HepG2 (cell line): ENCODE results near the gene NOP14. TPM values are rescaled to one million over a fixed set of nuclear protein-coding genes. Genes with fewer than 3 reads are reported as not detected.

Experiments used
- CBX2 ChIP-seq, 2 experiments: fragments of 200-600 bp in 1 of 2; sonication (generic); formaldehyde crosslinking in 1 of 2; IDR thresholded peaks; 2 replicates each; pipeline versions ENCODE4 v1.7.0 to v1.8.1; 2018 to 2022; ENCODE audit warnings: low read depth in 2 of 2, low read length in 1 of 2, mild to moderate bottlenecking in 1 of 2, missing genetic modification reagents in 1 of 2
- HMG20B ChIP-seq: conservative IDR thresholded peaks from 2 replicates; pipeline ENCODE4 v1.6.1; 2016; ENCODE audit warnings: missing genetic modification reagents, missing compliant biosample characterization
- RFX1 ChIP-seq: fragments of 450-650 bp; IDR thresholded peaks from 2 replicates; pipeline ENCODE4 v1.6.1; 2017
- SIX1 ChIP-seq: sonication (generic); formaldehyde crosslinking; IDR thresholded peaks from 2 replicates; pipeline ENCODE4 v1.4.0; 2020; ENCODE audit warnings: missing genetic modification reagents, borderline replicate concordance
- ZNF292 ChIP-seq: sonication (generic); formaldehyde crosslinking; IDR thresholded peaks from 2 replicates; pipeline ENCODE4 v1.8.1; 2022; ENCODE audit warnings: mild to moderate bottlenecking, low read depth, missing genetic modification reagents, borderline replicate concordance
- ZNF446 ChIP-seq: sonication (generic); formaldehyde crosslinking; IDR thresholded peaks from 2 replicates; pipeline ENCODE4 v1.5.0; 2020; ENCODE audit warnings: mild to moderate bottlenecking, missing genetic modification reagents
- ZNF556 ChIP-seq: sonication (generic); formaldehyde crosslinking; IDR thresholded peaks from 2 replicates; pipeline ENCODE4 v1.4.0; 2020; ENCODE audit warnings: mild to moderate bottlenecking, missing genetic modification reagents, borderline replicate concordance
- ZNF784 ChIP-seq: sonication (generic); formaldehyde crosslinking; IDR thresholded peaks from 2 replicates; pipeline ENCODE4 v1.5.1; 2020; ENCODE audit warnings: missing genetic modification reagents, mild to moderate bottlenecking, borderline replicate concordance
- ZZZ3 ChIP-seq: sonication (generic); formaldehyde crosslinking; IDR thresholded peaks from 2 replicates; pipeline ENCODE4 v1.4.0; 2020; ENCODE audit warnings: missing genetic modification reagents, mild to moderate bottlenecking, borderline replicate concordance
- polyA plus RNA-seq, 8 experiments: library from polyadenylated mRNA; depleted of rRNA in 3 of 8; stranded (reverse) in 7 of 8; unstranded in 1 of 8; fragments of >200 nt; fragmentation: Illumina TruSeq in 4 of 8; extraction: Trizol in 4 of 8; gene quantifications; 2 replicates each; pipeline versions ENCODE4 v1.2.1 to v1.2.3, GENCODE V29; 2011 to 2016; ENCODE audit warnings: low read depth in 4 of 8, missing spikeins in 1 of 8, mixed read lengths in 1 of 8; ENCODE audit not compliant: insufficient read depth in 1 of 8
- total RNA-seq, 5 experiments: library from RNA; depleted of rRNA; stranded (reverse); fragments of >200 nt; fragmentation: Illumina TruSeq; extraction: Trizol; gene quantifications; 2 replicates each; pipeline ENCODE4 v1.2.3, GENCODE V29; 2016; ENCODE audit warnings: low read depth in 1 of 5
- TF ChIP-seq, protein P1 (sequence below): sonication (generic); formaldehyde crosslinking; IDR thresholded peaks from 2 replicates; pipeline ENCODE4; 2020; ENCODE audit warnings: missing genetic modification reagents, mild to moderate bottlenecking, borderline replicate concordance
- TF ChIP-seq, protein P2 (sequence below): IDR thresholded peaks from 2 replicates; pipeline ENCODE4 v1.6.1; 2016
- TF ChIP-seq, protein P3 (sequence below): sonication (generic); formaldehyde crosslinking; IDR thresholded peaks from 2 replicates; pipeline ENCODE4 v1.4.0; 2020; ENCODE audit warnings: missing genetic modification reagents
- TF ChIP-seq, protein P4 (sequence below): sonication (generic); formaldehyde crosslinking; IDR thresholded peaks from 2 replicates; pipeline ENCODE4 v1.4.0; 2020; ENCODE audit warnings: mild to moderate bottlenecking, missing genetic modification reagents

The NOP14 gene
- total and polyA plus RNA-seq, 2 of the 13 experiments (the other 11 are each of a cell fraction or from before 2014, with no cell fraction given) = 6.9 to 47.9 TPM

GRCh38 chr4:2937146-2937857 is 25.9 kb downstream of the NOP14 start (continued):
- TF ChIP-seq ZNF784 = no peak; the same call in 1 of the 2 replicates
- TF ChIP-seq ZNF446 = no peak
- no peak for TF ChIP-seq SIX1 (CRISPR knock-in tag)
- TF ChIP-seq ZNF292 (CRISPR knock-in tag) = peak; percentile 69; the same call in 1 of the 2 replicates
- TF ChIP-seq, protein P1, sequence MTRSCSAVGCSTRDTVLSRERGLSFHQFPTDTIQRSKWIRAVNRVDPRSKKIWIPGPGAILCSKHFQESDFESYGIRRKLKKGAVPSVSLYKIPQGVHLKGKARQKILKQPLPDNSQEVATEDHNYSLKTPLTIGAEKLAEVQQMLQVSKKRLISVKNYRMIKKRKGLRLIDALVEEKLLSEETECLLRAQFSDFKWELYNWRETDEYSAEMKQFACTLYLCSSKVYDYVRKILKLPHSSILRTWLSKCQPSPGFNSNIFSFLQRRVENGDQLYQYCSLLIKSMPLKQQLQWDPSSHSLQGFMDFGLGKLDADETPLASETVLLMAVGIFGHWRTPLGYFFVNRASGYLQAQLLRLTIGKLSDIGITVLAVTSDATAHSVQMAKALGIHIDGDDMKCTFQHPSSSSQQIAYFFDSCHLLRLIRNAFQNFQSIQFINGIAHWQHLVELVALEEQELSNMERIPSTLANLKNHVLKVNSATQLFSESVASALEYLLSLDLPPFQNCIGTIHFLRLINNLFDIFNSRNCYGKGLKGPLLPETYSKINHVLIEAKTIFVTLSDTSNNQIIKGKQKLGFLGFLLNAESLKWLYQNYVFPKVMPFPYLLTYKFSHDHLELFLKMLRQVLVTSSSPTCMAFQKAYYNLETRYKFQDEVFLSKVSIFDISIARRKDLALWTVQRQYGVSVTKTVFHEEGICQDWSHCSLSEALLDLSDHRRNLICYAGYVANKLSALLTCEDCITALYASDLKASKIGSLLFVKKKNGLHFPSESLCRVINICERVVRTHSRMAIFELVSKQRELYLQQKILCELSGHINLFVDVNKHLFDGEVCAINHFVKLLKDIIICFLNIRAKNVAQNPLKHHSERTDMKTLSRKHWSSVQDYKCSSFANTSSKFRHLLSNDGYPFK (CRISPR knock-in tag) = peak; percentile 70; the same call in 1 of the 2 replicates
- TF ChIP-seq ZZZ3 = no peak
- TF ChIP-seq, protein P2, sequence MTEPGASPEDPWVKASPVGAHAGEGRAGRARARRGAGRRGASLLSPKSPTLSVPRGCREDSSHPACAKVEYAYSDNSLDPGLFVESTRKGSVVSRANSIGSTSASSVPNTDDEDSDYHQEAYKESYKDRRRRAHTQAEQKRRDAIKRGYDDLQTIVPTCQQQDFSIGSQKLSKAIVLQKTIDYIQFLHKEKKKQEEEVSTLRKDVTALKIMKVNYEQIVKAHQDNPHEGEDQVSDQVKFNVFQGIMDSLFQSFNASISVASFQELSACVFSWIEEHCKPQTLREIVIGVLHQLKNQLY (CRISPR knock-in tag) = peak; percentile 41; the same call in 1 of the 2 replicates
- TF ChIP-seq RFX1 = no peak
- no peak for TF ChIP-seq HMG20B (CRISPR knock-in tag)
- TF ChIP-seq ZNF556 (CRISPR knock-in tag) = peak; percentile 86
- TF ChIP-seq, protein P3, sequence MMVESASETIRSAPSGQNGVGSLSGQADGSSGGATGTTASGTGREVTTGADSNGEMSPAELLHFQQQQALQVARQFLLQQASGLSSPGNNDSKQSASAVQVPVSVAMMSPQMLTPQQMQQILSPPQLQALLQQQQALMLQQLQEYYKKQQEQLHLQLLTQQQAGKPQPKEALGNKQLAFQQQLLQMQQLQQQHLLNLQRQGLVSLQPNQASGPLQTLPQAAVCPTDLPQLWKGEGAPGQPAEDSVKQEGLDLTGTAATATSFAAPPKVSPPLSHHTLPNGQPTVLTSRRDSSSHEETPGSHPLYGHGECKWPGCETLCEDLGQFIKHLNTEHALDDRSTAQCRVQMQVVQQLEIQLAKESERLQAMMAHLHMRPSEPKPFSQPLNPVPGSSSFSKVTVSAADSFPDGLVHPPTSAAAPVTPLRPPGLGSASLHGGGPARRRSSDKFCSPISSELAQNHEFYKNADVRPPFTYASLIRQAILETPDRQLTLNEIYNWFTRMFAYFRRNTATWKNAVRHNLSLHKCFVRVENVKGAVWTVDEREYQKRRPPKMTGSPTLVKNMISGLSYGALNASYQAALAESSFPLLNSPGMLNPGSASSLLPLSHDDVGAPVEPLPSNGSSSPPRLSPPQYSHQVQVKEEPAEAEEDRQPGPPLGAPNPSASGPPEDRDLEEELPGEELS = peak; percentile 53; the same call in 1 of the 2 replicates
- TF ChIP-seq, protein P4, sequence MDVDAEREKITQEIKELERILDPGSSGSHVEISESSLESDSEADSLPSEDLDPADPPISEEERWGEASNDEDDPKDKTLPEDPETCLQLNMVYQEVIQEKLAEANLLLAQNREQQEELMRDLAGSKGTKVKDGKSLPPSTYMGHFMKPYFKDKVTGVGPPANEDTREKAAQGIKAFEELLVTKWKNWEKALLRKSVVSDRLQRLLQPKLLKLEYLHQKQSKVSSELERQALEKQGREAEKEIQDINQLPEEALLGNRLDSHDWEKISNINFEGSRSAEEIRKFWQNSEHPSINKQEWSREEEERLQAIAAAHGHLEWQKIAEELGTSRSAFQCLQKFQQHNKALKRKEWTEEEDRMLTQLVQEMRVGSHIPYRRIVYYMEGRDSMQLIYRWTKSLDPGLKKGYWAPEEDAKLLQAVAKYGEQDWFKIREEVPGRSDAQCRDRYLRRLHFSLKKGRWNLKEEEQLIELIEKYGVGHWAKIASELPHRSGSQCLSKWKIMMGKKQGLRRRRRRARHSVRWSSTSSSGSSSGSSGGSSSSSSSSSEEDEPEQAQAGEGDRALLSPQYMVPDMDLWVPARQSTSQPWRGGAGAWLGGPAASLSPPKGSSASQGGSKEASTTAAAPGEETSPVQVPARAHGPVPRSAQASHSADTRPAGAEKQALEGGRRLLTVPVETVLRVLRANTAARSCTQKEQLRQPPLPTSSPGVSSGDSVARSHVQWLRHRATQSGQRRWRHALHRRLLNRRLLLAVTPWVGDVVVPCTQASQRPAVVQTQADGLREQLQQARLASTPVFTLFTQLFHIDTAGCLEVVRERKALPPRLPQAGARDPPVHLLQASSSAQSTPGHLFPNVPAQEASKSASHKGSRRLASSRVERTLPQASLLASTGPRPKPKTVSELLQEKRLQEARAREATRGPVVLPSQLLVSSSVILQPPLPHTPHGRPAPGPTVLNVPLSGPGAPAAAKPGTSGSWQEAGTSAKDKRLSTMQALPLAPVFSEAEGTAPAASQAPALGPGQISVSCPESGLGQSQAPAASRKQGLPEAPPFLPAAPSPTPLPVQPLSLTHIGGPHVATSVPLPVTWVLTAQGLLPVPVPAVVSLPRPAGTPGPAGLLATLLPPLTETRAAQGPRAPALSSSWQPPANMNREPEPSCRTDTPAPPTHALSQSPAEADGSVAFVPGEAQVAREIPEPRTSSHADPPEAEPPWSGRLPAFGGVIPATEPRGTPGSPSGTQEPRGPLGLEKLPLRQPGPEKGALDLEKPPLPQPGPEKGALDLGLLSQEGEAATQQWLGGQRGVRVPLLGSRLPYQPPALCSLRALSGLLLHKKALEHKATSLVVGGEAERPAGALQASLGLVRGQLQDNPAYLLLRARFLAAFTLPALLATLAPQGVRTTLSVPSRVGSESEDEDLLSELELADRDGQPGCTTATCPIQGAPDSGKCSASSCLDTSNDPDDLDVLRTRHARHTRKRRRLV (CRISPR knock-in tag) = no peak
- no peak for TF ChIP-seq CBX2 (IDR thresholded peaks at IDR 0.05; ENCODE audit: low read depth, low read length)
- no peak for TF ChIP-seq CBX2 (CRISPR knock-in tag; IDR thresholded peaks at IDR 0.05; ENCODE audit: low read depth)
